ENCODE measurements around the gene KATNB1.
A peak's percentile ranks its signal among the peaks of the same experiment; 100 is the strongest.

Gene KATNB1

DNA sequence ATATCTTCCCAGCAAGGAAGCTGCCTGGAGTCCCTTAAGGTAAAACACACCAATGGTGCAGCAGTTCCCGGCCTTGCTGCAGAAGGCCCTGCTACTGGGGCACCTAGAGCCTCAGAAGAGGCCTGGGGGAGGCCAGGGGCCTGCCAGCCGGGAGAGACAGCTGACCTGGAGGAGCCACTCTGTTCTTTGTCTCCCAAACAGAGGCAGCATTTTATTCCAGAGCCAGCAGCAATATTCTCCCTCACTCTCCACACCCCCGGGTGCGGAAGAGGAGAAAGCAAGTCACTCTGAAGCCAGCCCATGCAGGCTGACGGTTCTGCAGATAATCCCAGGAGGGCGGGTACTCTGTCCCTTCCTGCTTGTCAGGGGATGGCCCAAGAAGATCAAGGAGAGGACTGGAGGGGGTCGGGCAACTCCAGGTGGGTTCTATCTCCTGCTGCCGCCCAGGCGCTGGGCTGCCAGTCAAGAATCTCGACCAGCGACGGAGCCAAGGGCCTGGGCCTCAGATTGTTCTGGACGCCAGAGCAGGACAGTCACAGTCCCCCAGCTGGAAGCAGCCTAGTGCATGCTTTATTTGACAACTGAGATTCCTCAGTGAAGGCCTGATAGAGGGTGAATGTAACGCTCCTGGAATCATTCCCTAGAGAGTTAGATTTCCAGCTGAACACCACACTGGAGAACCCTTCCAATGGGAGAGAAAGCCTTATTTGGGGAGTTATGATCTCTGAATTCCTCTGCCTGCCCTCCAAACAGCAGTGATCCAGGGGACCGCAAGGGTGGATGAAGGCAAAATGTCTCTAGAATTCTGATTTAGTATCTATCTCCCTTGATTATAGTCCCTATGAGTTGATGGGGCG, 67.8 kb downstream of the KATNB1 start:
- H3K27ac ChIP-seq, result peak overlapping the region; percentile 58

DNA sequence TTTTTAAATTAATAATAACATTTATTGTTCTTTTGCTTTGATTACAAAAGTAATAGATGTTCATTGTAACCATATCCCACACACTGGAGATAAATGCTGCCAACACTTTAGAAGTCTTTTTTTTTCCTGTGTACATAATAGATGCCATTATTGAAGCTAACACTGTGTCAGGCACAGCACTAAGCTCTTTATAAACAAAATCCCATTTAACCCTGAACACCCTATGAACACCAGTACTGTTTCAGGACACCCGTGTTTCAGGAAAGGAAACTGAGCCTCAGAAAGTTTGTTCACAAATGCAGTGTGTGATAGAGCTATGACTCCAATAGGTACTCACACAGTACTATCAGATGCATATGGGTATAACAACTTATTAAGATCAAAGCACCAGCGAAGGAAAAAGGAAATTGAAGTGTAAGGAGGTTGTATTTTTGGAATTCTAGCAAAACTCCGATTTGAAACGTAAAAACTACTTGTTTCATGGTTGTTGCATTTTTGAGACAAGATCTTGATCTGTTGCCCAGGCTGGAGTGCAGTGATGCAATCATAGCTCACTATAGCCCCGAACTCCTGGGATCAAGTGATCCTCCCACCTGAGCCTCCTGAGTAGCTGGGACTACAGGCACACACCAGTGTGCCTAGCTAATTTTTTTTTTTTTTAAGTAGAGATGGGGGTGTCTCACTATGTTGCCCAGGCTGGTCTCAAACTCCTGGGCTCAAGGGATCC, 68.7 kb downstream of the KATNB1 start:
- H3K27me3 ChIP-seq (ENCODE audit: insufficient read depth, low read depth, severe bottlenecking), result no peaks in the 10 kb centered on the region
- no peaks in the 10 kb centered on the region for H3K36me3 ChIP-seq
- H3K4me3 ChIP-seq (ENCODE audit: low read depth, low read length), result no peak overlapping the region
- TF ChIP-seq, protein P1, sequence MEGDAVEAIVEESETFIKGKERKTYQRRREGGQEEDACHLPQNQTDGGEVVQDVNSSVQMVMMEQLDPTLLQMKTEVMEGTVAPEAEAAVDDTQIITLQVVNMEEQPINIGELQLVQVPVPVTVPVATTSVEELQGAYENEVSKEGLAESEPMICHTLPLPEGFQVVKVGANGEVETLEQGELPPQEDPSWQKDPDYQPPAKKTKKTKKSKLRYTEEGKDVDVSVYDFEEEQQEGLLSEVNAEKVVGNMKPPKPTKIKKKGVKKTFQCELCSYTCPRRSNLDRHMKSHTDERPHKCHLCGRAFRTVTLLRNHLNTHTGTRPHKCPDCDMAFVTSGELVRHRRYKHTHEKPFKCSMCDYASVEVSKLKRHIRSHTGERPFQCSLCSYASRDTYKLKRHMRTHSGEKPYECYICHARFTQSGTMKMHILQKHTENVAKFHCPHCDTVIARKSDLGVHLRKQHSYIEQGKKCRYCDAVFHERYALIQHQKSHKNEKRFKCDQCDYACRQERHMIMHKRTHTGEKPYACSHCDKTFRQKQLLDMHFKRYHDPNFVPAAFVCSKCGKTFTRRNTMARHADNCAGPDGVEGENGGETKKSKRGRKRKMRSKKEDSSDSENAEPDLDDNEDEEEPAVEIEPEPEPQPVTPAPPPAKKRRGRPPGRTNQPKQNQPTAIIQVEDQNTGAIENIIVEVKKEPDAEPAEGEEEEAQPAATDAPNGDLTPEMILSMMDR (IDR thresholded peaks at IDR 0.05; ENCODE audit: low read depth, low read length), result no peak
- no peak for DNase-seq
- H3K9me3 ChIP-seq (ENCODE audit: severe bottlenecking), result no peaks in the 10 kb centered on the region
- H3K27ac ChIP-seq, result no peak overlapping the region

More for the DNA sequence above, 67.8 kb downstream of the KATNB1 start:
- Histone ChIP-seq H3K36me3 (no peaks in the 10 kb centered on the region), H3K4me3 (ENCODE audit: low read depth, low read length) (peak overlapping the region; percentile 53), H3K27me3 (ENCODE audit: insufficient read depth, low read depth, severe bottlenecking) (no peaks in the 10 kb centered on the region), H3K9me3 (ENCODE audit: severe bottlenecking) (no peaks in the 10 kb centered on the region)
- TF ChIP-seq, protein P1 (IDR thresholded peaks at IDR 0.05; ENCODE audit: low read depth, low read length), result no peak
- peak; percentile 73 for DNase-seq

DNA sequence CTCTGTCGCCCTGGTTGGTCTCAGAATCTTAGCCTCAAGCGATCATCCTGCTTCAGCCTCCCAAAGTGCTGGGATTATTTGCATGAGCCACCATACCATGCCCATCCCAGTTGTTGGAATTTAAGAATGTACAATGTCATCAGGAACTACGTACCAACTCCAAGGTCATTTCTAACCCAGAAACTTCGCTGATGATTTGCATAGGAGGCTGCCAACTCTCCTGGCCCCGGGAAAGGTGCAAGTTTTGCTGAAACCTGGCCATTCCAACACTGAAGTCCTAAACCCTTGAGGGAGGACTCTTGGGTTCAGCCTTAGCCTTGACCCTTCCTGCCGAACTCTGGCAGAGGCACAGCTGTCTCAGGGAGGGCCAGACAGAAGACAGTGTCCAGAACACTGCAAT, 69.6 kb downstream of the KATNB1 start:
- Histone ChIP-seq H3K27me3 (ENCODE audit: insufficient read depth, low read depth, severe bottlenecking) (no peaks in the 10 kb centered on the region), H3K27ac (no peak overlapping the region), H3K36me3 (no peaks in the 10 kb centered on the region), H3K9me3 (ENCODE audit: severe bottlenecking) (no peaks in the 10 kb centered on the region), H3K4me3 (ENCODE audit: low read depth, low read length) (no peak overlapping the region)
- TF ChIP-seq, protein P1 (IDR thresholded peaks at IDR 0.05; ENCODE audit: low read depth, low read length), result no peak
- DNase-seq, result no peak
